ENCODE results near the gene B4GALNT2.
"Not testable (repeated sequence)": the region's sequence is repeated elsewhere in the genome, so short reads cannot be mapped to it uniquely, and the experiment has no call there.

DNA sequence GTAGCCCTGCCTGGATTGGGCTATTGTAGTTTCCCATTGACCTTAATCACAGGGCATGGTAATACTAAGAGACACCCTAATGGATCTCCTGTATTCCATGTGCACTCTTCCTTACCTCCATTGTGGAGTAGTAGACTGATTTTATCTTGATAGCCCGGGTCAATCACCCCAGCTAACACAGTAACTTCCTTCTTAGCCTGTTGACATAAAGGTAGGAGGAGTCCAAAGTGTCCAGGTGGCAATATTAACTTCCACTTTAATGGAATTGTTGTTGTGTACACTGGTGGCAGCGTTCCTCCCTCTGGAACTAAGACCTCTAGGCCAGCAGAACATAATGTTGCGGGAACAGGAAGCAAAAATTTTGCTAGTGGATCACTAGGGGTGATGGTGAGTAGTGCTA lies 13.1 kb downstream of the B4GALNT2 start:
- TF ChIP-seq, protein P1, sequence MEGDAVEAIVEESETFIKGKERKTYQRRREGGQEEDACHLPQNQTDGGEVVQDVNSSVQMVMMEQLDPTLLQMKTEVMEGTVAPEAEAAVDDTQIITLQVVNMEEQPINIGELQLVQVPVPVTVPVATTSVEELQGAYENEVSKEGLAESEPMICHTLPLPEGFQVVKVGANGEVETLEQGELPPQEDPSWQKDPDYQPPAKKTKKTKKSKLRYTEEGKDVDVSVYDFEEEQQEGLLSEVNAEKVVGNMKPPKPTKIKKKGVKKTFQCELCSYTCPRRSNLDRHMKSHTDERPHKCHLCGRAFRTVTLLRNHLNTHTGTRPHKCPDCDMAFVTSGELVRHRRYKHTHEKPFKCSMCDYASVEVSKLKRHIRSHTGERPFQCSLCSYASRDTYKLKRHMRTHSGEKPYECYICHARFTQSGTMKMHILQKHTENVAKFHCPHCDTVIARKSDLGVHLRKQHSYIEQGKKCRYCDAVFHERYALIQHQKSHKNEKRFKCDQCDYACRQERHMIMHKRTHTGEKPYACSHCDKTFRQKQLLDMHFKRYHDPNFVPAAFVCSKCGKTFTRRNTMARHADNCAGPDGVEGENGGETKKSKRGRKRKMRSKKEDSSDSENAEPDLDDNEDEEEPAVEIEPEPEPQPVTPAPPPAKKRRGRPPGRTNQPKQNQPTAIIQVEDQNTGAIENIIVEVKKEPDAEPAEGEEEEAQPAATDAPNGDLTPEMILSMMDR (conservative IDR thresholded peaks at IDR 0.05; ENCODE audit: low read length), result not testable (repeated sequence)
- TF ChIP-seq EZH2phosphoT487 (IDR thresholded peaks at IDR 0.05; ENCODE audit: borderline replicate concordance), result not testable (repeated sequence)
